HCT116 (cell line): Measurements from ENCODE around the gene ABCC9. TPM values are rescaled to one million over a fixed set of nuclear protein-coding genes. Genes with fewer than 3 reads are reported as not detected.

Source experiments
- ATAC-seq: fragments of 200-7000 bp; cut with Tn5 transposase; 2 replicates; pipeline ENCODE4 v1.9.1; 2020; ENCODE audit warnings: mild to moderate bottlenecking, moderate library complexity
- BruUV-seq: library from RNA; stranded (reverse); fragments of 400-500 nt; replicated peaks from 2 replicates; lab custom pipeline; 2021; lab: Mats Ljungman, UMichigan
- CTCF ChIA-PET: fragments of 300-600 bp; sonication (Branson Sonifier 250); formaldehyde crosslinking; loops from one replicate; lab custom pipeline; 2021; ENCODE audit warnings: antibody characterized with exemption; lab: Charles Lee
- POLR2A ChIA-PET: fragments of 300-600, 350-600 bp; sonication (Branson Sonifier 250); formaldehyde crosslinking; loops from one replicate; lab custom pipeline; 2021; ENCODE audit warnings: antibody characterized with exemption; lab: Charles Lee
- RAD21 ChIA-PET, 2 experiments: fragments of 300-600 bp; sonication (Branson Sonifier 250); formaldehyde crosslinking; loops; one replicate each; lab custom pipeline; 2023; ENCODE audit warnings: low total read pairs in 2 of 2; ENCODE audit not compliant: uncharacterized antibody in 2 of 2, unreplicated experiment in 2 of 2, low non-redundant PET in 1 of 2; lab: Charles Lee
- DNase-seq: peaks from one replicate; pipeline ENCODE4 v3.0.0-alpha.2; 2010; ENCODE audit warnings: low read depth, low spot score
- H2AFZ ChIP-seq: fragments of 200-600 bp; shearing (Covaris generic), sonication (generic); 2 replicates; pipeline ENCODE4 v1.6.1; 2017; ENCODE audit warnings: low read depth, mixed run types, mixed read lengths, antibody characterized with exemption, low read length; ENCODE audit not compliant: poor library complexity, severe bottlenecking
- H3K27ac ChIP-seq: 2 replicates; pipeline ENCODE4 v1.5.1; 2012; ENCODE audit warnings: low read depth, low read length
- H3K27me3 ChIP-seq: fragments of 200-600 bp; sonication (generic); 2 replicates; pipeline ENCODE4 v1.6.1; 2016; ENCODE audit warnings: mixed run types, low read length, mixed read lengths; ENCODE audit not compliant: insufficient read depth
- H3K36me3 ChIP-seq, 2 experiments: fragments of 200-500 bp in 1 of 2; fragments of 200-600 bp in 1 of 2; sonication (Bioruptor generic) in 1 of 2; sonication (generic) in 1 of 2; 2 replicates each; pipeline versions ENCODE4 v1.5.1 to v1.6.1; 2014 to 2016; ENCODE audit warnings: low read length in 2 of 2, inconsistent platforms in 1 of 2, mixed read lengths in 1 of 2, mixed run types in 1 of 2; ENCODE audit not compliant: insufficient read depth in 2 of 2, control insufficient read depth in 1 of 2
- H3K4me1 ChIP-seq, 2 experiments: fragments of 200-600 bp in 1 of 2; sonication (generic) in 1 of 2; 2 replicates each; pipeline versions ENCODE4 v1.5.1 to v1.6.1; 2012 to 2017; ENCODE audit warnings: low read length in 2 of 2, inconsistent platforms in 1 of 2, mild to moderate bottlenecking in 1 of 2, mixed read lengths in 1 of 2, mixed run types in 1 of 2, moderate library complexity in 1 of 2; ENCODE audit not compliant: insufficient read depth in 2 of 2, control insufficient read depth in 1 of 2
- H3K4me2 ChIP-seq: fragments of 200-600 bp; sonication (generic); 2 replicates; pipeline ENCODE4 v1.6.1; 2017; ENCODE audit warnings: mixed run types, low read length, mixed read lengths
- H3K4me3 ChIP-seq, 2 experiments: fragments of 200-600 bp in 1 of 2; sonication (generic) in 1 of 2; replicated peaks in 1 of 2; 2 replicates each; pipeline ENCODE4 v1.5.1; 2011 to 2016; ENCODE audit warnings: low read length in 2 of 2, control low read depth in 1 of 2, low read depth in 1 of 2, mild to moderate bottlenecking in 1 of 2, mixed read lengths in 1 of 2, mixed run types in 1 of 2
- H3K79me2 ChIP-seq: fragments of 200-600 bp; sonication (generic); 2 replicates; pipeline ENCODE4 v1.6.1; 2017; ENCODE audit warnings: mild to moderate bottlenecking, mixed run types, low read length, moderate library complexity, mixed read lengths; ENCODE audit not compliant: insufficient read depth
- H3K9ac ChIP-seq: fragments of 200-600 bp; sonication (generic); 2 replicates; pipeline ENCODE4 v1.6.1; 2016; ENCODE audit warnings: low read length, mixed read lengths
- H3K9me2 ChIP-seq: fragments of 200-600 bp; sonication (generic), shearing (Covaris generic); 2 replicates; pipeline ENCODE4 v1.6.1; 2017; ENCODE audit warnings: mixed run types, mild to moderate bottlenecking, moderate library complexity; ENCODE audit not compliant: insufficient read depth
- H3K9me3 ChIP-seq, 2 experiments: fragments of 200-500 bp in 1 of 2; fragments of 200-600 bp in 1 of 2; sonication (Bioruptor generic) in 1 of 2; sonication (generic) in 1 of 2; 2 replicates each; pipeline ENCODE4 v1.6.1; 2014 to 2017; ENCODE audit warnings: low read length in 2 of 2, mixed read lengths in 2 of 2, inconsistent platforms in 1 of 2, low read depth in 1 of 2, mild to moderate bottlenecking in 1 of 2, mixed run types in 1 of 2, moderate library complexity in 1 of 2; ENCODE audit not compliant: control insufficient read depth in 1 of 2, insufficient read depth in 1 of 2
- H4K20me1 ChIP-seq: fragments of 200-600 bp; sonication (generic), shearing (Covaris generic); 2 replicates; pipeline ENCODE4 v1.6.1; 2017; ENCODE audit warnings: mixed run types, mild to moderate bottlenecking, moderate library complexity; ENCODE audit not compliant: insufficient read depth
- ELF1 ChIP-seq: IDR thresholded peaks from 2 replicates; pipeline ENCODE4 v1.6.1; 2012; ENCODE audit warnings: low read depth, borderline replicate concordance
- FOSL1 ChIP-seq: IDR thresholded peaks from 2 replicates; pipeline ENCODE4 v1.6.1; 2012; ENCODE audit warnings: low read depth
- JUND ChIP-seq: IDR thresholded peaks from 2 replicates; pipeline ENCODE4 v1.6.1; 2012
- POLR2A ChIP-seq: IDR thresholded peaks from 2 replicates; pipeline ENCODE4 v1.7.0; 2011; ENCODE audit warnings: borderline replicate concordance; ENCODE audit not compliant: insufficient read depth, insufficient read length; ENCODE audit errors: extremely low read depth
- RAD21 ChIP-seq: IDR thresholded peaks from 2 replicates; pipeline ENCODE4 v1.6.1; 2012; ENCODE audit warnings: low read depth, mild to moderate bottlenecking
- SIN3A ChIP-seq: IDR thresholded peaks from 2 replicates; pipeline ENCODE4 v1.6.1; 2012; ENCODE audit warnings: low read depth
- ZFX ChIP-seq: fragments of 450-650 bp; IDR thresholded peaks from 2 replicates; pipeline ENCODE4 v1.6.1; 2017
- intact Hi-C: fragments of 100-400 bp; cut with micrococcal nuclease; formaldehyde crosslinking; loops from 2 replicates; pipeline ENCODE4 v1.10.0; 2022
- total RNA-seq: library from RNA; stranded (reverse); gene quantifications from one replicate; pipeline ENCODE4 v1.2.1, GENCODE V29; 2021; ENCODE audit not compliant: unreplicated experiment
- TF ChIP-seq, protein P1 (sequence below): IDR thresholded peaks from 2 replicates; pipeline ENCODE4 v1.6.1; 2012; ENCODE audit warnings: low read depth
- TF ChIP-seq, protein P2 (sequence below): IDR thresholded peaks from 2 replicates; pipeline ENCODE4 v1.6.1; 2012

ABCC9 gene
- total RNA-seq, 1 experiment from 2014 or later = 0.05 TPM

DNA sequence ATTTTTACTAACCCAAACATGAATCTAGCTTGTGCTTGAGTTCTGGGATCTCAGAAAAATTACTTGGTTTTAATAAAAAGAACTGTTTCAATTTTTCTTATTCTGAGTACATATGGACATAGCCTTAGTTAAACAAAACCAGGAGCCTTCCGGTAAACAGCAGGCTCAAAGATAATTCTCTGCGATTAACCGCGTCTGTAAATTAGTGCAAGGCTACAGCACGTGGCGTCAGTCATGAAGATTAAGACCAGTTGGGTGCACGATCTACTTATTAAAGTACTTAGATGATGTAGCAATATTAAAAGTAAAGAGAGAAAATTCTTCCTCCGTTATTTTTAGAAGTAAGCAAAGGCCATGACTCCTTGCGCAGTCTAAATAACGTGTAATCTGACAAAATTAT, 167.4 kb downstream of the ABCC9 start:
- Histone ChIP-seq H3K4me1 (no peaks in the 10 kb centered on the region), H3K27me3 (no peaks in the 10 kb centered on the region), H3K4me3 (no peak overlapping the region), H3K9me3 (no peaks in the 10 kb centered on the region), H3K79me2 (no peaks in the 10 kb centered on the region), H3K27ac (no peak overlapping the region), H3K36me3 (no peaks in the 10 kb centered on the region), H3K9me2 (no peaks in the 10 kb centered on the region), H3K4me2 (no peak overlapping the region), H2AFZ (no peak overlapping the region), H3K9ac (no peak overlapping the region), H4K20me1 (no peaks in the 10 kb centered on the region)
- TF ChIP-seq SIN3A (no peak), RAD21 (no peak), FOSL1 (no peak), ZFX (no peak), JUND (no peak), ELF1 (no peak), POLR2A (no peak)
- TF ChIP-seq, protein P1, sequence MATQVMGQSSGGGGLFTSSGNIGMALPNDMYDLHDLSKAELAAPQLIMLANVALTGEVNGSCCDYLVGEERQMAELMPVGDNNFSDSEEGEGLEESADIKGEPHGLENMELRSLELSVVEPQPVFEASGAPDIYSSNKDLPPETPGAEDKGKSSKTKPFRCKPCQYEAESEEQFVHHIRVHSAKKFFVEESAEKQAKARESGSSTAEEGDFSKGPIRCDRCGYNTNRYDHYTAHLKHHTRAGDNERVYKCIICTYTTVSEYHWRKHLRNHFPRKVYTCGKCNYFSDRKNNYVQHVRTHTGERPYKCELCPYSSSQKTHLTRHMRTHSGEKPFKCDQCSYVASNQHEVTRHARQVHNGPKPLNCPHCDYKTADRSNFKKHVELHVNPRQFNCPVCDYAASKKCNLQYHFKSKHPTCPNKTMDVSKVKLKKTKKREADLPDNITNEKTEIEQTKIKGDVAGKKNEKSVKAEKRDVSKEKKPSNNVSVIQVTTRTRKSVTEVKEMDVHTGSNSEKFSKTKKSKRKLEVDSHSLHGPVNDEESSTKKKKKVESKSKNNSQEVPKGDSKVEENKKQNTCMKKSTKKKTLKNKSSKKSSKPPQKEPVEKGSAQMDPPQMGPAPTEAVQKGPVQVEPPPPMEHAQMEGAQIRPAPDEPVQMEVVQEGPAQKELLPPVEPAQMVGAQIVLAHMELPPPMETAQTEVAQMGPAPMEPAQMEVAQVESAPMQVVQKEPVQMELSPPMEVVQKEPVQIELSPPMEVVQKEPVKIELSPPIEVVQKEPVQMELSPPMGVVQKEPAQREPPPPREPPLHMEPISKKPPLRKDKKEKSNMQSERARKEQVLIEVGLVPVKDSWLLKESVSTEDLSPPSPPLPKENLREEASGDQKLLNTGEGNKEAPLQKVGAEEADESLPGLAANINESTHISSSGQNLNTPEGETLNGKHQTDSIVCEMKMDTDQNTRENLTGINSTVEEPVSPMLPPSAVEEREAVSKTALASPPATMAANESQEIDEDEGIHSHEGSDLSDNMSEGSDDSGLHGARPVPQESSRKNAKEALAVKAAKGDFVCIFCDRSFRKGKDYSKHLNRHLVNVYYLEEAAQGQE = no peak
- TF ChIP-seq, protein P2, sequence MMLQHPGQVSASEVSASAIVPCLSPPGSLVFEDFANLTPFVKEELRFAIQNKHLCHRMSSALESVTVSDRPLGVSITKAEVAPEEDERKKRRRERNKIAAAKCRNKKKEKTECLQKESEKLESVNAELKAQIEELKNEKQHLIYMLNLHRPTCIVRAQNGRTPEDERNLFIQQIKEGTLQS = no peak
- ChIA-PET CTCF (interaction anchor here (1.8 kb wide), 1 partner anchor 216 kb away, joined by 7 read pairs; no protein-coding TSS in a partner anchor), RAD21 (no interaction called here), POLR2A (no interaction called here)
- intact Hi-C loops = no loop called here
- no peak for ATAC-seq
- no peak for DNase-seq
- BruUV-seq = no TSS peak
